NCI-H82 (cell line): Measurements from ENCODE around the gene KCNK7.

Source experiments
- DNase-seq: peaks from one replicate; lab custom pipeline; 2025; lab: John Stamatoyannopoulos, UW

The KCNK7 gene

DNA sequence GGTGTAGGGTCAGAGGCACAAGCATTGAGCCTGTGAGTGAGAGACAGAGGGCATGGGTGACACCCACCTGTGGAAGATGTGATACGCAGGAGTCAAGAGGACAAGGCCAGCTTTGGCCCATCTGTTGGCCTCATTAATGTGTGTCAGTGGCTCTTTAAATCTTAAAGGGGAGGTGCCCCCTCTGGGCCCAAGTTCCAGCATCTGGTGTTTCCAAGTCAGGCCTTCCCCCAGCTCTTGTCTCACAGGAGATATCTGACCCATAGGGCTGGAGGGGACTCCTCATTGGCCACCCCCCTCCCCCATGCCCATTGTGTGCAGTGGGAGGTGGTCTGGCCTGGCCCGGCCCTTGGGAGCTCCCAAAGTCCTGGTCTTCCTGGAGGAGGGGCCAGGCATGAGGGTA, 8.9 kb downstream of the KCNK7 start:
- DNase-seq, result peak; percentile 86

DNA sequence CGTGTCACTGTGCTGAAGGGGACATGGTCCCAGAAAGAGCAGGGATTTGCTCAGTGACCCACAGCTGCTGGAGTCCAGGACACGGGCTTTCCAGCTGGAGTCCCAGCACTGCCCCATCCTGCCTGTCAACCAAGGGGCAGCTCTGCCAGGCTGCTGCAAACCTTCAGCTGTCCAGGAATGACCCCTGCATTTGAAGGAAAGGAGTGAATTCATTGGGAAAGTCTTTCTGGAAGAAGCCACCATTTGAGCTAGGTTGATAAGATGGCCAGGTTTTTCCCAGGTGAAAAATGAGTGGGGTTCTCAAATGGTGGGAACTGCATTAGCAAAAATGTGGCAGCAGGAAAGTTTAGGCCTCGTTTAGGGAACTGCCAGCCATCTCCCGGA, 9.4 kb downstream of the KCNK7 start:
- DNase-seq, result no peak

DNA sequence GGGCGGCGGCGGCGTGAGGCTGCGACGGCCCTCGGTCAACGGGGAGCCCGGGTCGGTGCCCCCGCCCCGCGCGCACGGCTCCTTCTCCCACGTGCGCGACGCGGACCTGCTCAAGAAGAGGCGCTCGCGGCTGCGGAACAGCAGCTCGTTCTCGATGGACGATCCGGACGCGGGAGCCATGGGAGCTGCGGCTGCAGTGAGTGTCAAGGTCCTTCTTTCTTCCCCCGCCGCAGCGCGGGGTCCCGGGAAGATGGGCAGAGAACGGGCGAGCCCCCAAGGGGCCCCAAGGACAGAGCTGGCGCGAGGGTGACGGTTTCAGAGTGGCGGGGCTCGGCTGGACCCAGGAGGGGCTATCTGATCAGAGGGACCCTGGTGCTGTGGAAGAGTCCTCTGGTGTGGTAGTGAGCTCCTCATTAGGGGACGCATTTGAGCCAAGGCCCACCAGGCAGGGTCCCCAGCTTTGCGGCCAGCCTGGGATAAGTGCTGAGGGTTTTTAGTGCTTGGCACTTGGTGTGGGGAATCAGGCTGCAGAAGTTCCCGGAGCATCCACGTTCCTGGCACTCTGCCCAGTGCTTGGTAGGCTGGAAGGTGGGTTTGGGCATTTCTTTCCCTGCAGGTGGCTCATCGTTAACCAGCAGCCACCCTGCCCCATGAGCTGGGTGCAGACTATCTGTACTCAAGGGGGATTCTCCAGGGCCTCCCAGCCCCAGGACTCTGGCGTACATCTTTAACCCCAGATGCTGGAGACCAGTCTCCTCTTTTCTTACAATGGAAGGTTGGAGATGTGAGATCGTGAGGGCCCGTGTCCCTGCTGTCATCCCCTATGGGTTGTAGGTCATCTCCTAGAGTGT, 10.0 kb downstream of the KCNK7 start:
- no peak for DNase-seq

DNA sequence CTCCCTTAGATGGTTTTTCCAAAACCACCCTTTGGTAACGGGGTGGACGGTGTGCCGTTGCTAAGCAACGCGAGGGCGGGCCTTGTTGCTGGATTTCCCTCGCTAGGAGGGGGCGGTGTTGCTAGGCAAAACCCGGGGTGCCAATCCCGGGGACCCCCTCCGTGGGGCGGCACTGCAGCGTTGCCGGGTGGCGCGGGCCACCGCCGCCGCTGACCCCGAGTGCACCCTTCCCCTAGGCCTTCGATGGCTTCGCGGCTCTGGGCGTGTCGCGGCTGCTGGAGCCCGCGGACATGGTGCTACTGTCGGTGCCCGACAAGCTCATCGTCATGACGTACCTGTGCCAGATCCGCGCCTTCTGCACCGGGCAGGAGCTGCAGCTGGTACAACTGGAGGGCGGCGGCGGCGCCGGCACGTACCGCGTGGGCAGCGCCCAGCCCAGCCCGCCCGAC, 10.9 kb downstream of the KCNK7 start:
- no peak for DNase-seq

DNA sequence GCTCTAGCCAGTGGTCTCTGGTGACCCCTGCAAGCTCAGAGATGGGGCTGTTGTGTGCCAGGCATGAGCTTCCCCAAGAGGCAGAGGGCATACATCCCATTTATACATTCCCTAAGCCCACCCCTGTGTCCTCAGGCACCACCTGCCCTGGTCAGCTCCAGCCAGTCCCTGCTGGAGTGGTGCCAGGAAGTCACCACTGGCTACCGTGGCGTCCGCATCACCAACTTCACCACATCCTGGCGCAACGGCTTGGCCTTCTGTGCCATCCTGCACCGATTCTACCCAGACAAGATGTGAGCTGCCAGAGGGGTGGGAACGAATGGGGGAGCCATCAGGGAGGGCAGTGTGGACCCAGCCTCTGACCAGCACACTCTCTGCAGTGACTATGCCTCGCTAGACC, 11.5 kb downstream of the KCNK7 start:
- DNase-seq, result no peak

DNA sequence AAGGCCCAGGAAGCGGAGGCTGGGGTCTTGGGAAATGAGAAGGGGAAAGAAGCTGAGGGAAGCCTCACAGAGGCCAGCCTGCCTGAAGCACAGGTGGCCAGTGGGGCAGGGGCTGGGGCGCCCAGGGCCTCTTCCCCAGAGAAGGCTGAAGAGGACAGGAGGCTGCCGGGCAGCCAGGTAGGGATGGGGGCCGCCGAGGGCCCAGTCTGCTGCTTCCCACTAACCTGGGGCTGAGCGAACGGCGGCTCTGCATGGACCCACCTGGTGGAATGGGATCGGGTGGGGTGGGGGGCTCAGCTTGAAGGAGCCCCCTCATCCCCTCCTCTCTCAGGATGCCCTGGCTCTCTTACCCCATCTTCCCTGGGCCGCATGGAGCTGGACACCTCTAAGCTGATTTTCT, 12.0 kb downstream of the KCNK7 start:
- no peak for DNase-seq

DNA sequence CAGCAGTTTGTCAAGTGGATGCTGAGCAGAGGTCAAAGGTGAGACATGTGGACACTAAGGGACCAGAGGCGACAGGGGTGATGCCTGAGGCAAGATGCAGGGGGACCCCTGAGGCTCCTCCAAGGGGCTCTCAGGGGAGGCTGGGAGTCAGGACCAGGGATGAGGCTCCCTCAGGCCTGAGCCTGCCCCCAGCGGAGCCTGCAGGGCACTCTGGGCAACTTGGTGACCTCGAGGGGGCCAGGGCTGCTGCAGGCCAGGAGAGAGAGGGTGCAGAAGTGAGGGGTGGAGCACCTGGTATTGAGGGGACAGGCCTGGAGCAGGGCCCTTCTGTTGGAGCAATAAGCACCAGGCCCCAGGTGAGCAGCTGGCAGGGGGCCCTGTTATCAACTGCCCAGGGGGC, 13.7 kb downstream of the KCNK7 start:
- DNase-seq, result no peak

DNA sequence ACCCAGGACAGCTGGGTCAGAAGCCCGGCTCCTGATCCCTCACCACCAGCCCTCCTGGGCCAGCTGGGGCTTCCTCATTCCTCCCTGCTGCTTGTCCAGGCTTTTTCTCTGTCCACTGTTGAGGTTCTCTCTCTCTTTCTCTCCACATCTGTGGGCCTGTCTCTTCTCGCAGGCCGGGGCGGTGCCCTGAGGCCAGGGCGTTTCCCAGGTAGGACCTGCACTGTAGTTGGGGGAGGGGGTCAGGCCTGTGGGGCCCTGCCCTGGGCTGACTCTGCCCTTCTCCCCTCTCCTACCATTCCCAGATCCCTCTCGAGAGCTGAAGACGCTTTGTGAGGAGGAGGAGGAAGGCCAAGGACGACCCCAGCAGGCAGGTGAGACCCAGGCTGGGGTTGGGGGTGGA, 14.8 kb downstream of the KCNK7 start:
- DNase-seq, result no peak

DNA sequence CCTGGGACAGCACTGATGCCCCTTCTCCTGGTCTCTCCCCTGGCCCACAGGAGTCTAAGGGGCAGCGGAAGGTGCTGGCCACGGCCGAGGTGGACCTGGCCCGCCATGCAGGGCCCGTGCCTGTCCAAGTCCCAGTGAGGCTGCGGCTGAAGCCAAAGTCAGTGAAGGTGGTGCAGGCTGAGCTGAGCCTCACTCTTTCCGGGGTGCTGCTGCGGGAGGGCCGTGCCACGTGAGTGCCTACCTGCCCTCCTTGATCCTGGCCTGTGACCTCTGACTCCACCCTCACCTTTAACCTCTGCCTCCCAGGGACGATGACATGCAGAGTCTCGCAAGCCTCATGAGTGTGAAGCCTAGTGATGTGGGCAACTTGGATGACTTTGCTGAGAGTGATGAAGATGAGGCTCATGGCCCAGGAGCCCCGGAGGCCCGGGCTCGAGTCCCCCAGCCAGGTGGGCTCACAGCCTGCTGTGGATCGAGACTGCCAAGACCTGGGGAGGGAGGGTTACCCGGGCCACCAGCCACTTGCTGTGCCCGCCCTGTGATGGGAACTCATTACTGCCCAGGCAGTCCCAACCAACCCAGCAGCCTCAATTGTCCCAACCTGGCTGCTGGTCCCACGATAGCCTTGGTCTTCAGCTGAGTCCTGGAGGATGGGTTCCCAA, 15.4 kb downstream of the KCNK7 start:
- DNase-seq, result no peak

DNA sequence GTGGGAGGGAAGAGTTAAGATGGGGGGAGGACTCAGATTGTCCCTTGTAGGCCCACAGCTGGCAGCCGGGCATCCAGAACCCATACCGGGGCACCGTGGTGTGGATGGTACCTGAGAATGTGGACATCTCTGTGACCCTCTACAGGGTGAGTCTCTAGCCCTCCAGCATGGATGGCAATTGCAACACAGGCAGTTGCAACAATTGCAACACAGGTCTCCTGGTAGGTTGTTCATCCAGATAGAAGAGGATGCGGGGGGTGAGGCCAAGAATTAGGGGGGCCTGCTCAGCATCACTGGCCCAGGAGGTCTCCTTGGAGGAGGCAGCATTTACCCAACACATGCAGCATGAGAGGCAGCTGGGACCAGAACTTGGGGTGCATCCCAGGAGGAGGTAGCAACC, 16.3 kb downstream of the KCNK7 start:
- DNase-seq, result no peak

DNA sequence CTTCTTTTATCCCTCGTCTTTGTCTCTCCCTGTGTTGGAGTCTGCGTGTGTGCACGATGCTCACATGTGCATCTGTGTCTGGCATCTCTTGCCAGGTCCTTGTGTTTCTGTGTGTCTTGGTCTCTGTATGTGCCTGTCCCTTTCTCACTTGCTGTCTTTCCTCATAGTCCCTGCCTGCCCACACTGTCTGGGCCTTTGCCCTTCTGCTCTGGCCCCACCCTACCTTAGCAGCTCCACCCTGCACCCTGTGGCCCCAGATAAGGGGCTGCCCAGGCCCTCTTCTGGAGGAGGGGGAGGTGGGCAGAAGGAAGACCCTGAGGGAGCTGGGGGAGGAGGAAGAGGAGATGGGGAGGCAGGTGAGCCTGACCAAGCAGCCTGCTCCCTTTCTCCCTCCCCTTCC, 16.9 kb downstream of the KCNK7 start:
- no peak for DNase-seq

DNA sequence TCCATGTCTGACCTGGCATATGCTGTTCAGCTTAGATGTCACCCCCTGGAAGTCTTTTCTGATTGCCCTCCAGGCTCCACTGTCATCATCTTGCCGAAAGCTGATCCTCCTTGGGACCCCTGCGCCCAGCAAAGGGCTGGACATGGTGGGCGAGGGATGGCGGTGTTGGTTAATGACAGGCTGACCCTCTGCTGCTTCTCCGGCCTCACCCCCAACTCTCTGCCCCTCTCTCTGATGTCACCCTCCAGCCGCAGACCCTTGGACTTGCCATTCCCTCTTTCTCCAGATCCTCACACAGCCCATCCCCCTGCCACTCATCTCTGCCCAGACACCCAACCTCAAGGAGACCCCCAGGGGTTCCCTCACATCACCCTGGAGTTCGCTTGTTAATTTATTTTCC, 17.5 kb downstream of the KCNK7 start:
- DNase-seq, result no peak

DNA sequence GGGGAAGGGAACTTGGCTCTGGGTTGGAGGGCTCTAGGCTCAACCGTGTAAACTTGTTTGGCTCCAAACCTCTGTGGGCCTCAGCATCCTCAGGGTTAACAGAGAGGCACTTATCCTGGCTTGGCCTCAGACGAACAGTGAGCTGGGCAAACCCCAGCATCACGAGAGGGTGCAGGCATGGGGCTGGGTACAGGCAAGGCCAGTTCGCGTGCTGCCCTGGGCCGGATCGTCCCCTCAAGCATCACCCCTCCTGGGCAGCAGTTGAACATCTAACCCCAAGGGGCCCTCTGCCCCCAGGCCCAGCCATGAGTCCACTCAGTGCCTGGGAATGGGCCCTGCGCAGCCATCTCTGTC, 17.9 kb downstream of the KCNK7 start:
- DNase-seq, result no peak

DNA sequence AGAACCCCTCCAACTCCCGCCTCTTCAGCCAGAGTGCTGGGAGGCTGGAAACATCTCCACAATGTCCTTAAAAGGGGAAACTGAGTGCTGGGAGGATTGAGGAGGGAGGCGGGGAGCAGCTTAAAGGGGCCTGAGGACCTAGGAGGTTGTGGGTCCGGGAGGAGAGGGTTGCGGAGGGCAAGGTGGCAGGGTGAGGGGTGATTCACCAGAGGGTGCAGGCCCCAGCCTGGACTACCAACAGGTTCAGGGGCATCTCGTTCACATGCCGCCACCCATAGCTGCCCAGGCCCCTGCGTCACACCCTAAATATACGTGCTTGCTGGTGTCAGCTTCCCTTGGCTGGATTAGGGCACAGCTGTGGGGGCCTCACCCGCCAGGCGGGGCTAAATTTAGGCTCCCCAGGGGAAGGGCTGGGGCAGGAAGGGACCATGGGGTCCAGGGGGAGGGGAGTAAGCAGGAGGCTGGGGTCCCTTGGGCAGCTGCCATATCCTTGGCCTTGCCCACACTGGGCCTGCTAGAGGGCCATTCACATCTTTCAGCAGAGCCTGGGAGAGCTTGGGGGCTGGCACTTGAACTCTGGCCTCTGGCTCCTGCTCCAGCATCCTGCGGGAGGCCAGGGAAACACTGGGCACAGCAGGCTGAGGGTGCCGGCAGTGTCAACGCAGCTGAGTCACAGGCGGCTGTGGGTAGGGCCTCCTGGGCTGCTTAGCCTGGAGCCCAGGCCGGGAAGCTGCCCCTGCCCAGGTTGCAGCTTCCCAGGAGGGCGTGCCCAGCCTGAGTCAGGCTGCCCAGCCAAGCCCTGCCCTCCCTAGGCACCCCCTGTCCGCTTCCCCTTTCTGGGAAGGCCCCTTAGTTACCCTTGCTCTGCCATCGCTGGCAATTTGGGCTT, 18.5 kb downstream of the KCNK7 start:
- DNase-seq, result no peak

DNA sequence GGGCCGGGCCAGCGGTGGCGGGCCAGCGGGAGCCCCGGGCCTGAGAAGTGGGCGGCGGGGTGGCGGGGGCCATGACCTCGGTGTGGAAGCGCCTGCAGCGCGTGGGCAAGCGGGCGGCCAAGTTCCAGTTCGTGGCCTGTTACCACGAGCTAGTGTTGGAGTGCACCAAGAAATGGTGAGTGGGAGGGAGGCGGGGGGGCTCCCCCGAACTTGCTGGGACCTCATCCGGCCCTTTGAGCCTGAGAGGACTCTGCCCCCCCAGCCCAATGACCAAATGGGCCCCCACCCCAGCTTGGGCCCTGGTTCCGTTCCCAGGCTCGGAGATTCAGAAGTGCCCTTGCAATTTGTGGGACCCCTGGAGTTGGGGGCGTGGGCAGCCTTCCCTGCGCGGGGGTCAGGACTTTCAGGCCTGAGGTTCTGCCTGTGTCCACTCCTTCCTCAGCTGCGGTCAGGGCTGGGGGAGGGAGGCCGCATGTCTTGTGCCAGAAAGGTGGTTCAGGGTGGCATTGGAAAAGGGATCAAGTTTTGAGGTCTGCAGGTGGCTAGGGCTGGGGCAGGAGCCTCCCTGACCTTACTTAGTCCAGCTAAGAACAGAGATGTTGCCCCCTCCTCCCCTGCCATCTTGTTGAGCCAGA, 19.3 kb downstream of the KCNK7 start:
- no peak for DNase-seq

DNA sequence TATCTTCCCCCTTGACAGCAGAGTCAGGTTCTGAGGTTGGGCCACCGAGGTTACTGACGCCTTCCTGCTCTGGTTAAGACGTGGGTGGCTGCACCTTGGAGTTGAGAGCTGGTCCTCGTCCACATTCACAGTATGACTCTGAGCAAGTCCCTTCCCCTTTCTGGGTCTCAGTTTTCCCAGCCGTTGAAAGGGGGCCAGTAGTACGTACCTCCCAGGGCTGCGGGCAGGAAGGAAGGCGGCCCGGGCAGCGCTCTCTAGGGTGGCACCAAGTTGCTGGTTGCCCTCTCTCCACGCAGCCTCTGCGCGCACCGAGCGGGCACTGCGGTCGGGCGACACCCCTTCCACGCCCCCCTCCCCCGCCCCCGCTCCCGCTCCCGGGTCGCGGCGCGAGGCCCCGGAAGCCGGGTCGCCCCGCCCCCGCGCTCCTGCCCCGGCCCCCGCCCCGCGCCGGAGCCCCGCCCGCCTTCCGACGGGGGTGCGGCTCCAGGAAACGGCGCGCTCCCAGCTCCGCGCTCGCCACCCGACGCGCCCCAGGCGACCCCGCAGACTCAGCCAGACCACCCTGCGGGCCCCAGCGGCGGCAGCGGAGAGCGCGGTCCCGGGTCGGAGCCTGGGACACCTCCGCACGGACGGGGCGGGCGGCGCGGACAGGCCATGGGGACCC, 19.9 kb downstream of the KCNK7 start, which contains the start of gene EHBP1L1:
Gene EHBP1L1, plus strand, starts transcription at position 486 of the 664 bp plus-strand sequence. CDS start 250 bp downstream, outside the sequence.
- DNase-seq, result peak; percentile 58

DNA sequence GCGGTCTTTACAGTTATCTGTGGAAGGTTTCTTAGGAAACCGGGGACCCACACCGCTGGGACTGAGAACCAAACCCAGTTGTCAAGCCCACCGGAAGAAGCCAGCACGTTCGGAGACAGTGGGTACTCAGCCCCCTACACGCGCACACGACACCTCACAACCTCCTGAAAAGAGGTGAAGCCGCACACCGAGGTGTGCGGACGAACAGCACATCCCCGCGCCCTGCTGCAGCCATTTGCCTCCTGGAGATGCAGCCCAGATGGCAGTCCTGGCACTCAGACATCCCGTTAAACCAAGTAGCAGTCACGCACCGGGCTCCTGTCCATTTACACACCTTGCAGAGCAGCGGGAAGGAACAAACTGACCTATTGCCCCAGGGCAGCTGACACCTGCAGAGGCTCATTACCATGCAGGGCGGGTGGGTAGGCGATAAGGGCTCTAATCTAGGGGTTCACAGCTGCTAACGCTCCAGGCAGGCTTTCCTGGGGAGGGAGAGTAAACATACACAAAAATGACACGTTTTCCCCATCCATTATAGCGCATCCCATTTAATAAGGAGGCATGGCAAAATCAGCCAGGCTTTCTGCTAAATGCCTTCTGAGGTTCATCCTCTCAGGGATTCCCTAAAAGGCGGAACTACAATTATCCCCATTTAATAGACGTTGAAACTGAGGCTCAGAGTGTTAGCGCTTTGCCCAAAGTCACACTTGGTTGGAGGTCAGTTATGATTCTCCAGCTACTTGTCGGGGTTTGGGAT, 20.6 kb downstream of the KCNK7 start:
- DNase-seq, result no peak

DNA sequence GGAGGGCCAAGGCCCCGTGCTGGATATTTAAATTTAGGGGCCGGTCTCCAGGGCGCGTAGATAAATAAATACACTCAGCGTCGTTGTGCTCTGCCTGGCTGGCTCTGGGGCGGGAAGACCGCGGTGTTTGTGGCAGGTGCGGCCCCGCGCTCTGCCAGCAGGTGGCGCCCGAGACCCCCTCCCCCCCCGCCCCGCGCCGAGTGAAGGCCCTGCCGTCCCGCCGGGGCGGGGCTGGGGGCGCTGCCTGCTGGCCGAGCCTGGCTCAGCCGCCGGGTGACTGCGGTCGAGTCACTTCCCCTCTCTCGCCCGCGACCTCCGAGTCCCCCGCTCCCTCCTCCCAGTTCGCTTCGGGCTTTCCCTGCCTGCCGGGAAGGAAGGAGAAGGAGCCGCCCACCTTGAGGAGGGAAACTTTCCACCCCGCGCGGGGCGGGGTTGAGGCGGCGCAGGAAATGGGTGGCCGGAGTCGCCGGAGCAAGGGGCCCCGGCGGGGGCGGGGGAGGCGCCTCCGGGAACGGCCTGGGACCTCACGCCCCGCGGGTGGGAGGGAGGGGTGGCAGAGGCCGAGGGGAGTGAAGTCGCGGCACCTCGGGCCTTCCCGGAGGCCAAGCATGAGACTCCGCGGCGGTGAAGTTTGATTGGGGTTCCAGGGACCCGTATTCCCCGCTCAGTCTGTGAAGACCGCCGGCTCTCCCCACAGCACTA, 21.3 kb downstream of the KCNK7 start:
- peak; percentile 80 for DNase-seq

DNA sequence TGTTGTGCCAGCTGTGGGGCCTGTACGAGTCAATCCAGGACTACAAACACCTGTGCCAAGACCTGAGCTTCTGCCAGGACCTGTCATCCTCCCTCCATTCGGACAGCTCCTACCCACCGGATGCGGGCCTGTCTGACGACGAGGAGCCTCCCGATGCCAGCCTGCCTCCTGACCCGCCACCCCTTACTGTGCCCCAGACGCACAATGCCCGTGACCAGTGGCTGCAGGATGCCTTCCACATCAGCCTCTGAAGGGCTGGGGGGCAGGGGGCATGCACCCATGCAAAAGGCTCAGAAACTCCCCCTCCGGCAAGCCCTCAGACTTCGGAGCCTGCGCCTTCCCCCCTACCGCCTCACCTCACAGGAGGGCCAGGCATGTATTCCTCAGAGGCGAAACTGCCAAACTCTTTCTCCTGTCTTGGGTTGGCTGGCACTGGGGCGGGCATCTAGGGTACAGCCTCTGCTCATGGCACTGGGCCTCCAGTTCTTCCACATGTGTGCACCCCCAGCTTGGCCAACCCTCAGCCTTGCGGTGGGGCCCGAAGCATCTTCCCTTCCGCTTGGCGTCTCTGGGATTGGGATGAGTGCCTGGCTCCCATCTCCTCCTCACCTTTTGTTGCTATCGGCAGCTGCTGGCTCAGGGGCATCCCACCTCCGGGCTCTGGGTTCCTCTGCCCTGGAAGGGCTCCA, 22.1 kb downstream of the KCNK7 start:
- no peak for DNase-seq
